GM03348 (cell line): Measurements from ENCODE around the gene COG2.
"Not testable (repeated sequence)": the region's sequence is repeated elsewhere in the genome, so short reads cannot be mapped to it uniquely, and the experiment has no call there.

Experiments used
- DNase-seq: peaks from one replicate; pipeline ENCODE4 v3.0.0; 2012; ENCODE audit warnings: low spot score

The COG2 gene

GRCh38 chr1:230642263-230642959 lies at the start of gene COG2:
Gene COG2 (plus strand): TSS chr1:230642481. CDS start chr1:230642607, 126 bp downstream.
- peak; percentile 99 for DNase-seq

GRCh38 chr1:230592848-230593414 lies 49.4 kb upstream of the COG2 start:
- no peak for DNase-seq

- DNase-seq = no peak
These were observed 48.0 kb upstream of the COG2 start for GRCh38 chr1:230594214-230594773.

- DNase-seq = no peak
These were observed 47.1 kb upstream of the COG2 start for GRCh38 chr1:230595181-230595580.

GRCh38 chr1:230596306-230596705 lies 46.0 kb upstream of the COG2 start:
- no peak for DNase-seq

- no peak for DNase-seq
These were observed 43.5 kb upstream of the COG2 start for GRCh38 chr1:230598745-230599144.

- no peak for DNase-seq
These were observed 42.2 kb upstream of the COG2 start for GRCh38 chr1:230599926-230600656.

GRCh38 chr1:230600657-230601400 lies 41.5 kb upstream of the COG2 start:
- not testable (repeated sequence) for DNase-seq

- no peak for DNase-seq
These were observed 33.1 kb upstream of the COG2 start for GRCh38 chr1:230609208-230609607.

GRCh38 chr1:230610589-230610988 lies 31.7 kb upstream of the COG2 start:
- DNase-seq = no peak

- no peak for DNase-seq
These were observed 31.0 kb upstream of the COG2 start for GRCh38 chr1:230611128-230611877.

GRCh38 chr1:230611878-230612235 lies 30.4 kb upstream of the COG2 start:
- no peak for DNase-seq

- DNase-seq = no peak
These were observed 29.6 kb upstream of the COG2 start for GRCh38 chr1:230612651-230613050.

GRCh38 chr1:230614121-230614520 lies 28.2 kb upstream of the COG2 start:
- DNase-seq = no peak

- DNase-seq = no peak
These were observed 23.7 kb upstream of the COG2 start for GRCh38 chr1:230618537-230618936.

- no peak for DNase-seq
These were observed 21.5 kb upstream of the COG2 start for GRCh38 chr1:230620649-230621323.

- DNase-seq = no peak
These were observed 20.8 kb upstream of the COG2 start for GRCh38 chr1:230621324-230622030.

GRCh38 chr1:230622151-230622550 lies 20.1 kb upstream of the COG2 start:
- DNase-seq = no peak

- no peak for DNase-seq
These were observed 18.1 kb upstream of the COG2 start for GRCh38 chr1:230624097-230624713.

GRCh38 chr1:230626232-230626631 lies 16.0 kb upstream of the COG2 start:
- no peak for DNase-seq
